CD4-positive, alpha-beta T cell treated with Interleukin-4 for 4 hours (primary cell): Measurements from ENCODE around the gene MRPS18C.
A peak's percentile ranks its signal among the peaks of the same experiment; 100 is the strongest.
"Not testable (repeated sequence)": the region's sequence is repeated elsewhere in the genome, so short reads cannot be mapped to it uniquely, and the experiment has no call there.

ENCODE experiments used
- DNase-seq: peaks from one replicate; pipeline ENCODE4 v3.0.0-alpha.2; 2020

MRPS18C gene

DNA sequence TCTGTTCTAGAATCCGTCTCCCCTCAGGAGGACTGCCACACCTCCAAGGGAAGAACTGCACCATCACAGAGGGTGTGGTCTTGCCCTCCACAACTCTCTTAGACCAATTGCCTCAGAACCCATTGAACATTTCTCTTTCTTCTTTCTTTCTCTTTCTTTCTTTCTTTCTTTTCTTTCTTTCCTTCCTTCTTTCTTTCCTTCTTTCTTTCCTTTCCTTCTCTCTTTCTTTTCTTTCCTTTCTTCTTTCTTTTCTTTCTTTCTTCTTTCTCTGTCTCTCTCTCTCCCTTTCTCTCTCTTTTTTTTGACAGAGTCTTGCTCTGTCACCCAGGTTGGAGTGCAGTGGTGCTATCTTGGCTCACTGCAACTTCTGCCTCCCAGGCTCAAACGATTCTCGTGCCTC, 45.8 kb downstream of the MRPS18C start:
- not testable (repeated sequence) for DNase-seq

DNA sequence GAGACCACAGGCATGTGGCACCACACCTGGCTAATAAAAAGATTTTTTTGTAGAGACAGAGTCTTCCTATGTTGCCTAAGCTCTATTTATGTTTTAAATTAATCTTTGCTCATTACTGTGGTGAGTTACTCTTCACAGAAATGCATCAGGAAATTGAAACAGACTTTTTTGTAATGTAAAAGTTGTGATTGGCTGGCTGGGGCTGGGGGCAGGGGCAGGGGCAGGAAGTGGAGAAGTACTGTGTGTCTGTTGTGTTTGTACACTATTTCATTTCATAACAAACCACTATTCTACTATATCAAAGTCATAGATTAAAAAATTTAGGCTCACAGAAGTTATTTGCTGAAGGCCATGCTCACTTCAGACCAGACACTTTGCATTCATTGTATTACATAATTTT, 48.1 kb downstream of the MRPS18C start:
- DNase-seq: peak; percentile 43

DNA sequence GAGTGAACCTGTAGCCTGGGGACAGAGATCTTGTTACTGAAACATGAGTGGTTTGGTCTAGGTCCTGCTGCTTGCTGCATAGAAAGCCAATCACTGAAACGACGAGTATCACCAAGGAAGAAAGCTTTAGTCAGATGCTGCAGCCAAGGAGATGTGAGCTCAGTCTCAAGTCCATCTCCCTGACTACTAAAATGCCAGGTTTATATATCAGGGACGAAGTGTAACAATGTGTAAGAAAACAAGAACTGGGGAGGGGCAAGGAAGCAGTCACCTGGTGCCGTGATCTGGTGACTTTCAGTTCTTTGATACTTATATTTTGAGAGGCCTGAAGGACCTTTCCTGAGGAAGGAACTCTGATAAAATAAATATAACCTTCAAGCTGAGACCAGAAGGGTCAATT, 48.6 kb downstream of the MRPS18C start:
- no peak for DNase-seq

DNA sequence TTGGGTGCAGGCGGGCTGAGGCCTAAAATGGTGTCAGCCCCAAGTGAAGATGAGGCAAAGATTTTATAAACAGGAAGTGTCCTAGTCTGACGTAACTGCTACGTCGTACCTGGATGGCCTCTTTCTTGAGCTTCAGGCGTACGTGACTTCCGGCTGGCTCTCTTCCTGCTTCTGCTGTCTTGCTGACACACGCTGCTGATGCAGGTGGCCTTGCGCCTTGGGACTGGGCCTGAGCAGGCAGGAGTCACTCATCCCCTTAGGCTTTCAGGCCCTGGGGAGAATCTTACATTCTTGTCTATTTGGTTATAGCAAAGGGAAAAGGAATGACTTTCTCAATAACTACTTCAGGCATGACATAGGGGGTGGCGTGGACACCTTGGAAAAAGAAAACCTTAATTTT, 49.1 kb downstream of the MRPS18C start:
- no peak for DNase-seq

DNA sequence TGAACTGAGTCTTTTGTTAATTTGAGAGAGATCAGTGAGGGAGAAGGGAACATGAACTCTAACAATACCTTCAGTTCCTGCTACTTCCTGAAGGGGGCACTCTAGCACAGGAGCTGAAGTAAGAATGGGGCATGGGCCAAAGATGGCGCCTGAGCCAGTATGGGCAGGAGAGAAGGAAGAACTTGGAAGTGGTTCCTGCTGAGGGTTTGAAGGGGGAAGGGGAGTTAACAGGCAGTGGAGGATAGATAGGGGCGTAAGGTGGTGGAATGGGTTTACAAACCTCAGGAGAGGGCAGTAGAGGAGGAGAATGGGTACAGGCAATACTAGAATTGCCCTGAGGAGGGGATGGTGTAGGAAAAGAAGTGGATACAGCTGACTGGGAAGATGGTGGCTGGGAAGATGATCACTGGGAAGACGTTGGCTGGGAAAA, 53.3 kb downstream of the MRPS18C start:
- peak; percentile 55 for DNase-seq

DNA sequence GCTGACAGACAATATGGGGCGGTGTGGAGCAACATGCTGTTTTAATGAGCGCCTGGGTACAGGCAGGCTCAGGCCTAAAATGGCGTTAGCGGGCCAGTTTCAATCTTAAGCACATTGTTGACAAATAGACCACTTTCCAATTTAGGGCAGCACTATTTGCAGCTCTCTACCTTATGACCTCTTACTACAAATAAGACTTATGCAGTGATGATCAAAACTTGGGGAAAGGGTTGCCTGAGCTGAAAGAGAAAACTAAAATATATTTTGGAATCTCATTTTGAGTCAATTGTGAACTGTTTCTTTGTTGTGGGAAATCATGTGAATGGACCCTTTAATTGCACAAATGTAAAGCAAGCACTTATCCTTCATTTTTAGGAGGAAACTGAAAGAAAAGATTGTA, 54.6 kb downstream of the MRPS18C start:
- no peak for DNase-seq
